Superior temporal gyrus (tissue), 1 donor: ENCODE data around the gene PLA2G4C.

ENCODE experiments used
- DNase-seq: peaks from one replicate; pipeline ENCODE4 v3.0.0-alpha.2; 2016; ENCODE audit errors: extremely low spot score

PLA2G4C gene

DNA sequence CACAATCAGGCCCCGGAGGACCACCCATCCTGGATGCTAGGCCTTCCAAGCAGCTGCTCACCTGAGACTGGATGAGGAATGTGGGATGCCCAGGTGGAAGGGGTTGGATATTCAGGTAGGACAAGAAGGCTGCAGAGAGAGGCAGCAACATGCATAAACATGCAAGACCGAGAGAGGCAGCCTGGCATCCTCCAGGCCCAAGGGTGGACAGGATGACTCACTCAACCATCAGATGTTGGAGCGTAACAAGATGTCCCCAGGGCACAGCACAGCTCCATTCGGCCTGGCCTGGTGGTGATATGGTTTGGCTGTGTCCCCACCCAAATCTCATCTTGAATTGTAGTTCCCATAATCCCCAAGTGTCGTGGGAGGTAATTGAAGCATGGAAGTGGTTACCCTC is 56.8 kb downstream of the PLA2G4C start:
- DNase-seq, result no peak

DNA sequence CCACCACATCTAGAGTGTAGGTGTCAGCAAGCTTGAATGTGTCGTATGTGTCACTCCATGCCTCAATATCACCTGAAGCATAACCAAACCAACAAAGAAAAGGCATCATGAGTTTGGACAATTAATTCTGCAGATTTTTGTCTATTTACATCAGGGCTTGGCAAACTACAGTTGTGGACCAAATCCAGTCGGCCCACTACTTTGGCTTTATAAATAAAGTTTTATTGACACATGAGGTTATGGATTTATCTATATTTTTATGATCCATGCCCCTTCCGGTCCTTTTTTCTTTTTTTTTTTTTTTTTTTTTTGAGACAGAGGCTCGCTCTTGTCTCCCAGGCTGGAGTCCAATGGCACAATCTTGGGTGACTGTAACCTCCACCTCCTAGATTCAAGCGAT is 57.5 kb downstream of the PLA2G4C start:
- DNase-seq, result no peak

DNA sequence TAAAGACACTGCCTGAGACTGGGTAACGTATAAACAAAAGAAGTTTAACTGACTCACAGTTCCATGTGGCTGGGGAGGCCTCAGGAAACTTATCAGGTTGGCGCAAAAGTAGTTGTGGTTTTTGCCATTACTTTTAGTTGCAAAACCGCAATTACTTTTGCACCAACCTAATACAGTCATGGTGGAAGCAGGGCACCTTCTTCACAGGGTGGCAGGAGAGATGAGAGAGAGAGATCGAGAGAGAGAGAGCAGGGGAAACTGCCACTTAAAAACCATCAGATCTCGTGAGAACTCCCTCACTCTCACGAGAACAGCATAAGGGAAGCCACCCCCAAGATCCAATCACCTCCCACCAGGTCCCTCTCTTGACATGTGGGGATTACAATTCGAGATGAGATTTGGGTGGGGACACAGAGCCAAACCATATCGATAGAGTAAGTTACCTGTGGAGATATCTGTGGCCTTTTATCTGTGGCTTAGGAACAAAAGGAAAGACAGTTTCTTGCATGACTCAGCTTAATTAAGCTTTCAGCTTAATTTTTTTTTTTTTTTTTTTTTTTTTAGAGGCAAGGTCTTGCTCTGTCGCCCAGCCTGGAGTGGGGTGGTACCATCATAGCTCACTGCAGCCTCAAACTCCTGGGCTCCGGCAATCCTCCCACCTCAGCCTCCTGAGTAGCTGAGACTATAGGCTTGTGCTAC is 59.1 kb downstream of the PLA2G4C start:
- no peak for DNase-seq

GRCh38 chr19:48044561-48044960 is 66.1 kb downstream of the PLA2G4C start:
- no peak for DNase-seq

DNA sequence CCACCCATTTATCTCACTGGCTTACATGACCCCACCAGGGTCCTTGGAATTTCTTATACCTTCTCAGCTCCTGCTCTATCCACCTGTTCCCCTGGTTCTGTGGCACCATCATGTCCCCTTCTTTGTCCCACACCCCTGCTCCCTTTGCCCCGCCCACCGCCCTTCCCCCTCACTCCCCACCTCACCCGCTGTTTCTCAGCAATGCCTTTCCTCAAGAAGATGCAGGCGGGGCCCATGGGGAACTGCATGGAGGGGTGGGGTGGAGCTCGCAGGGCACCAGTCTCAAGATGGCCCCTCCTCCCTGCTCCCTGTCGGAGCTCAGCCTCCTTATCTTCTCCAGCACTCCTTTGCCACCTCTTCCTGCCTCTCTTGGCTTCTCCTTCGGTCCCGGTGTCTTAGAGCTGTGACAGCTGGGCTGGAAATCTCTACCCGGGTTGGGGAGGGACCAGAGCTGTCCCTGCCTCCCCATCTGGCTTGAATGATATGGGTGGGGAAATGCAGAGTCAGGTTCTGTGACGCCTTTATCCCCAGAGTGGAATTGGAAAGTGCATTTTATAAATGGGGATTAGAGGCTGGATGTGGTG is 66.8 kb downstream of the PLA2G4C start, which contains the start of gene CABP5:
Gene CABP5 (minus strand): TSS at position 405 of the 584 bp plus-strand sequence. CDS start 157 bp downstream, at position 248.
- DNase-seq, result no peak

GRCh38 chr19:48041877-48042580 is 68.6 kb downstream of the PLA2G4C start:
- no peak for DNase-seq

- no peak for DNase-seq
These were observed 73.9 kb downstream of the PLA2G4C start for GRCh38 chr19:48036765-48037164.

DNA sequence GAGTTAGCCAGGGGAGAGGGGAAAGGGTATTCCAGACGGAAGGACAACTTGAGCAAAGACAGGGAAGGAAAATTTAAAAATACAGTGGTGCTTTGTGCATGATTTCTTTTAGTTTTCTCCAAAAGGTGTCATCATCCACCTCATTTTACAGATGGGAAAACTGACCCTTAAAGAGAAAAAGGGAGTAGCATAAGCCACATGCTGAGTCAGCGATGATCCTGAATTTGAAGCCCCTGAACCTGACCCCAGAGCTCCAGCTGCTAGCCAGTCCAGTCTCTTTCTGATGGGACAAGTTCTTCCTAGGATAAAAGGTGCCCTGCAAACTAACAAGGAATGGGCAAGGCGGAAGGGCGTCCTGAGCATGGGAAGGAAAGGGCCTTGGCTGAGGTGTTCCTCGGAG is 77.0 kb downstream of the PLA2G4C start:
- DNase-seq, result no peak

DNA sequence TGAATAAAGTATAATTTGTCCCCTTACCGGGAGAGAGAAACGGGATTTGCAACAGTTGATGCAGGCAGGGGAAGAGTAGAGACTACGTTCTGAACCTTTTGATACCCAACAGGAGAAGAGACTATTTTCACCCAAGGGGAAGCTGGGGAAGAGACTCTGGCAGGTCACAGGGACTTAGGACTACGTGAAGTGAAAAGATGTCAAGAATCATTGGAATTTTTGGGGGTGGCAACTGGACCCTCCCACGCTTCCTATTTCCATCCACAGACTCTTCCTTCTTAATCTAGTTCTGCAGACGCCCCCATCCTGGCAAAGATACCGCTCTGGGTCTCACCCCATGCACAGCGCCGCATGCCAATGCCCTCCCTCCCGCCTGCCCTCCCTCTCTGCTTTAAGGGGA is 80.5 kb downstream of the PLA2G4C start:
- DNase-seq, result no peak

GRCh38 chr19:48029431-48029830 is 81.2 kb downstream of the PLA2G4C start:
- DNase-seq, result no peak

- DNase-seq, result no peak
These were observed 85.1 kb downstream of the PLA2G4C start for GRCh38 chr19:48025480-48025879.

- DNase-seq, result no peak
These were observed 87.1 kb downstream of the PLA2G4C start for GRCh38 chr19:48023518-48023917.

- DNase-seq, result no peak
These were observed 87.6 kb downstream of the PLA2G4C start for GRCh38 chr19:48023011-48023410.

DNA sequence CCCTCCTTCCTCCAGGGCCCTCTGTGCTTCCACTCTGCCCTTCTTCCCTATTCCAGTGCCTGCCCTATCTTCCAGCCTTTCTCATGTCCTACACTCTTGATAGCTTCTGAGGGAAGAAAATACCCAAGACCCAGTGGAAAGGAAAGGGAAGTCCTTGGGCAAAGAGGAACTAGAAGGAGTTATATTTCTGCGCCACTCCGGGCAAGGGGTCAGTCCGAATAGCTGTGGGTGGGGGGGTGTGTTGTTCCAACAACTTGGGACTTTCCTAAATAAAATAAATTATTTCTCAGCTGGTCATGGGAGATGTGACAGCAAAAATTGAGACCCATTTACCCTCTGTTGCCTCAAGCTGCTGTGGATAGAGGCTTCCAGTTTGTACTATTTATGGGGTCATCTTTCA is 89.9 kb downstream of the PLA2G4C start:
- DNase-seq, result no peak

GRCh38 chr19:48010932-48011758 is 99.5 kb downstream of the PLA2G4C start:
- DNase-seq, result no peak

GRCh38 chr19:48006762-48007161 is 103.9 kb downstream of the PLA2G4C start:
- no peak for DNase-seq

GRCh38 chr19:48004236-48004635 is 106.4 kb downstream of the PLA2G4C start:
- DNase-seq, result no peak

- DNase-seq, result no peak
These were observed 109.8 kb downstream of the PLA2G4C start for GRCh38 chr19:48000846-48001245.

- DNase-seq, result no peak
These were observed 111.8 kb downstream of the PLA2G4C start for GRCh38 chr19:47998800-47999199.
